Neural progenitor cell (in vitro differentiated cells): ENCODE results near the gene THAP11. TPM values are rescaled to one million over a fixed set of nuclear protein-coding genes. Genes with fewer than 3 reads are reported as not detected.
"Not testable (repeated sequence)": the region's sequence is repeated elsewhere in the genome, so short reads cannot be mapped to it uniquely, and the experiment has no call there.

Experiments
- DNase-seq: peaks from one replicate; pipeline ENCODE4 v3.0.0-alpha.2; 2016; ENCODE audit warnings: low spot score
- H2AFZ ChIP-seq: fragments of 200-600 bp; sonication (generic); replicated peaks from 2 replicates; pipeline ENCODE4 v1.6.1; 2016; ENCODE audit warnings: antibody characterized with exemption
- H3F3A ChIP-seq: fragments of 200-600 bp; sonication (generic); 2 replicates; pipeline ENCODE4 v1.6.1; 2016; ENCODE audit warnings: antibody characterized with exemption, low read depth
- H3K27ac ChIP-seq: fragments of 200-600 bp; sonication (generic); 2 replicates; pipeline ENCODE4 v1.5.1; 2016; ENCODE audit warnings: mild to moderate bottlenecking
- H3K27me3 ChIP-seq: fragments of 200-600 bp; sonication (generic); 2 replicates; pipeline ENCODE4 v1.6.1; 2016; ENCODE audit warnings: mild to moderate bottlenecking, moderate library complexity
- H3K36me3 ChIP-seq: fragments of 200-600 bp; sonication (generic); 2 replicates; pipeline ENCODE4 v1.5.1; 2016
- H3K4me1 ChIP-seq: fragments of 200-600 bp; sonication (generic); 2 replicates; pipeline ENCODE4 v1.6.1; 2016; ENCODE audit warnings: mixed run types
- H3K4me2 ChIP-seq: fragments of 200-600 bp; sonication (generic); 2 replicates; pipeline ENCODE4 v1.6.1; 2016
- H3K4me3 ChIP-seq: fragments of 200-600 bp; sonication (generic); 2 replicates; pipeline ENCODE4 v1.5.1; 2016
- H3K79me2 ChIP-seq: fragments of 200-600 bp; sonication (generic); 2 replicates; pipeline ENCODE4 v1.6.1; 2016; ENCODE audit warnings: low read depth
- H3K9ac ChIP-seq: fragments of 200-600 bp; sonication (generic); 2 replicates; pipeline ENCODE4 v1.6.1; 2016
- H3K9me3 ChIP-seq: fragments of 200-600 bp; sonication (generic); 2 replicates; pipeline ENCODE4 v1.5.1; 2016; ENCODE audit warnings: low read depth
- H4K20me1 ChIP-seq: fragments of 200-600 bp; sonication (generic); 2 replicates; pipeline ENCODE4 v1.6.1; 2016; ENCODE audit warnings: low read depth
- H3K27ac Mint-ChIP-seq: 3 replicates; pipeline ENCODE4 v1.8.0; 2021; ENCODE audit warnings: mixed read lengths
- H3K27me3 Mint-ChIP-seq: 2 replicates; pipeline ENCODE4 v1.8.0; 2022; ENCODE audit warnings: low read depth, mild to moderate bottlenecking, inconsistent platforms, moderate library complexity, mixed read lengths; ENCODE audit not compliant: insufficient read depth
- H3K36me3 Mint-ChIP-seq: 3 replicates; pipeline ENCODE4 v1.8.0; 2021; ENCODE audit warnings: mixed read lengths
- H3K4me1 Mint-ChIP-seq: 3 replicates; pipeline ENCODE4 v1.8.0; 2021; ENCODE audit warnings: mixed read lengths
- H3K4me3 Mint-ChIP-seq: 3 replicates; pipeline ENCODE4 v1.8.0; 2021; ENCODE audit warnings: mild to moderate bottlenecking, moderate library complexity, mixed read lengths
- H3K9me3 Mint-ChIP-seq: 3 replicates; pipeline ENCODE4 v1.8.0; 2020; ENCODE audit warnings: mixed read lengths
- EZH2 ChIP-seq: fragments of 200-600 bp; sonication (generic); IDR thresholded peaks from 2 replicates; pipeline ENCODE4 v1.6.1; 2017; ENCODE audit warnings: antibody characterized with exemption, mild to moderate bottlenecking, moderate library complexity
- EZH2phosphoT487 ChIP-seq: fragments of 200-600 bp; sonication (generic); IDR thresholded peaks from 2 replicates; pipeline ENCODE4 v1.6.1; 2017; ENCODE audit warnings: antibody characterized with exemption
- total RNA-seq: library from RNA; depleted of rRNA; stranded (reverse); fragments of >200 nt; gene quantifications from 2 replicates; pipeline ENCODE4 v1.2.3, GENCODE V29; 2015; ENCODE audit warnings: low replicate concordance
- TF ChIP-seq, protein P1 (sequence below): fragments of 200-600 bp; sonication (generic); IDR thresholded peaks from 2 replicates; pipeline ENCODE4 v1.5.1; 2017; ENCODE audit warnings: antibody characterized with exemption, mild to moderate bottlenecking

Gene THAP11
- total RNA-seq, 1 donor from 2014 or later: 27.3 TPM

DNA sequence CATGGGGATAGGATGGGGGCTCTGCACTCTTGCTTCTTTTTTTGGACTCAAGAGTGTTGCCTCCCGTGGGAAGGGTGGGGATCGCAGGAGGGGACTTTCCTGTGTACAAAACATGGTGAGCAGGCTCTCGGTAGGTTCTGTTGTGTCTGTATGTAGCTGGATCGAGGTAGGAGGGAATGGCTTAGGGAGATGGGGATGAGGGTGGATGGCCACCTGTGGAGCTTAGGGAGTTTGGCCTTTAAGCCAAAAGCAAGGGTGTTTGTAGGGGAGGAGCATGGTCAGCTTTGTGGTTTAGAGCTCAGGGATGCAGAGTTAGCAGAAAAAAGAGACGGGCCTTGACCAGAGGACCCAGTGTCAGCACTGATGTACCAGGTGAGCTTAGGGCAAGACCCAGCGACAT, 19.8 kb downstream of the THAP11 start:
- no peak for DNase-seq
- H3K27ac Mint-ChIP-seq: peak overlapping the region; percentile 19
- peaks cover 18% of the 10 kb centered on the region for H3K4me1 Mint-ChIP-seq
- no peak overlapping the region for H3K4me3 Mint-ChIP-seq
- Histone ChIP-seq H4K20me1 (peaks cover 91% of the 10 kb centered on the region), H3K4me1 (peaks cover 8% of the 10 kb centered on the region), H3K9ac (no peak overlapping the region), H3K27me3 (no peaks in the 10 kb centered on the region), H3K4me3 (no peak overlapping the region), H2AFZ (no peak overlapping the region), H3K36me3 (no peaks in the 10 kb centered on the region), H3K4me2 (no peak overlapping the region), H3K79me2 (peaks cover 98% of the 10 kb centered on the region), H3K27ac (no peak overlapping the region), H3F3A (peaks cover 8% of the 10 kb centered on the region), H3K9me3 (no peaks in the 10 kb centered on the region)
- H3K36me3 Mint-ChIP-seq: peaks cover 27% of the 10 kb centered on the region
- no peaks in the 10 kb centered on the region for H3K9me3 Mint-ChIP-seq
- peaks cover 7% of the 10 kb centered on the region for H3K27me3 Mint-ChIP-seq
- TF ChIP-seq EZH2: no peak
- TF ChIP-seq, protein P1, sequence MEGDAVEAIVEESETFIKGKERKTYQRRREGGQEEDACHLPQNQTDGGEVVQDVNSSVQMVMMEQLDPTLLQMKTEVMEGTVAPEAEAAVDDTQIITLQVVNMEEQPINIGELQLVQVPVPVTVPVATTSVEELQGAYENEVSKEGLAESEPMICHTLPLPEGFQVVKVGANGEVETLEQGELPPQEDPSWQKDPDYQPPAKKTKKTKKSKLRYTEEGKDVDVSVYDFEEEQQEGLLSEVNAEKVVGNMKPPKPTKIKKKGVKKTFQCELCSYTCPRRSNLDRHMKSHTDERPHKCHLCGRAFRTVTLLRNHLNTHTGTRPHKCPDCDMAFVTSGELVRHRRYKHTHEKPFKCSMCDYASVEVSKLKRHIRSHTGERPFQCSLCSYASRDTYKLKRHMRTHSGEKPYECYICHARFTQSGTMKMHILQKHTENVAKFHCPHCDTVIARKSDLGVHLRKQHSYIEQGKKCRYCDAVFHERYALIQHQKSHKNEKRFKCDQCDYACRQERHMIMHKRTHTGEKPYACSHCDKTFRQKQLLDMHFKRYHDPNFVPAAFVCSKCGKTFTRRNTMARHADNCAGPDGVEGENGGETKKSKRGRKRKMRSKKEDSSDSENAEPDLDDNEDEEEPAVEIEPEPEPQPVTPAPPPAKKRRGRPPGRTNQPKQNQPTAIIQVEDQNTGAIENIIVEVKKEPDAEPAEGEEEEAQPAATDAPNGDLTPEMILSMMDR: no peak
- TF ChIP-seq EZH2phosphoT487: no peak

DNA sequence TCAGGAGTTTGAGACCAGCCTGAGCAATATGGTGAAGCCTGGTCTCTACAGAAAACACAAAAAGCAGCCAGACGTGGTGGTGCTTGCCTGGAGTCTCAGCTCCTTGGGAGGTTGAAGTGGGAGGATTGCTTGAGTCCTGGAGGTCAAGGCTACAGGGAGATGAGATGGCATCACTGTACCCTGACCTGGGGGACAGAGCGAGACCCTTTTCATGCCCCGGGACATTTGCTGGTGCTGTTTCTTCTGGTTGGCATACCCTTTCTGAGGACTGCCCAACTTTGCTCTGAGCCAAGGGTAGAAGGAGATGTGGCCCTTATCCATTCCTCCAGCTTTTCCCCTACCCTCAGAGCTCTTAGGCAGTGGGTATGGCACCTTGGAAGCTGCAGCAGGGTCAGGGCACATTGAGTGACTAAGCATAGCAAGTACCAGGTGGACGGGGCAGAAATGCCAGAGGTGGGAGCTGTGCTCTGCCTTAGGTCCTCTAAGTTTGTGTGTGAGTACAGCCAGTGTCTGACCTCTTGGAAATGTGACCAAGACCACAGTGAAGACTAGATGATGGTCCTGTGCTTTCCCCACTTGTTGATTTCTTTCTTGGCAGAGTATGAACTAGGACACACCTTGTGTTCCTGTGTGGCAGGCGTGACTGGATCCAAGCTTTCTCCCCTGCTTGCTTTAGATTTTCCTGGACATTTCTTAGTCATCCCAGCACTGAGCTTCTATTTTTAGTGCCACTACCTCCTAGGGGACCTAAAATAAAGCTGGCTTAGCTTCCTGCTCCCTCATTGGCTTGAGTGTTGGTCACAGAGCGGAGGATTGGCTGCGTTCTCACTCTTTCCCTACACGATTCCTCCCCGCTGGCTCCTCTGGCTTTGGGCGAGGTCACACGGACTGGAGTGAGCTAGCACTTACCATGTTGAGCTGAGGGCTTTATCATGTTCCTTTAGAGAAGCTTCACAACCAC, 20.8 kb downstream of the THAP11 start:
- H3K4me2 ChIP-seq: no peak overlapping the region
- H3K27me3 Mint-ChIP-seq: peaks cover 7% of the 10 kb centered on the region
- peaks cover 80% of the 10 kb centered on the region for H4K20me1 ChIP-seq
- H3K9me3 ChIP-seq: no peaks in the 10 kb centered on the region
- no peak overlapping the region for H2AFZ ChIP-seq
- H3K27ac ChIP-seq: no peak overlapping the region
- no peak for DNase-seq
- peaks cover 23% of the 10 kb centered on the region for H3K36me3 Mint-ChIP-seq
- peak overlapping the region; percentile 50 for H3K27ac Mint-ChIP-seq
- H3K79me2 ChIP-seq: peaks cover 97% of the 10 kb centered on the region
- no peaks in the 10 kb centered on the region for H3K27me3 ChIP-seq
- no peak overlapping the region for H3K9ac ChIP-seq
- H3K4me3 ChIP-seq: no peak overlapping the region
- H3K4me1 ChIP-seq: peaks cover 8% of the 10 kb centered on the region
- TF ChIP-seq EZH2phosphoT487 (no peak), EZH2 (no peak)
- TF ChIP-seq, protein P1: no peak
- no peaks in the 10 kb centered on the region for H3K9me3 Mint-ChIP-seq
- peaks cover 13% of the 10 kb centered on the region for H3K4me1 Mint-ChIP-seq
- H3K4me3 Mint-ChIP-seq: peak overlapping the region; percentile 19
- peaks cover 8% of the 10 kb centered on the region for H3F3A ChIP-seq
- no peaks in the 10 kb centered on the region for H3K36me3 ChIP-seq

DNA sequence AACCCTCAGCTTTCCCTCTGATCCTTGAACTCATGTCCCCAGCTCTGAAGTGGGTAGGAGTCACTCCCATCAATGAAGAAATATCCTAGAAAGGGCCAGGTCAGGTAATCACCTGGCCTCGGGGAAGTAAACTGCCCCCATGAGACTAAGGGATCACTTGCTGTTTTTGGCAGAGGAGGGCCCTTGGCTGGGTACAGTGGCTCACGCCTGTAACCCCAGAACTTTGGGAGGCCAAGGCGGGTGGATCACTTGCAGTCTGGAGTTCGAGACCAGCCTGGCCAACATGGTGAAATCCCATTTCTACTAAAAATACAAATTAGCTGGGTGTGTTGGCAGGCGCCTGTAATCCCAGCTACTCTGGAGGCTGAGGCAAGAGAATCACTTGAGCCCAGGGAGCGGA, 21.9 kb downstream of the THAP11 start:
- not testable (repeated sequence) for H3K9me3 ChIP-seq, H3K27ac Mint-ChIP-seq, H3K4me2 ChIP-seq, H3K36me3 ChIP-seq, H3K4me1 ChIP-seq, H3K27me3 Mint-ChIP-seq, H3F3A ChIP-seq, H3K27ac ChIP-seq, H3K27me3 ChIP-seq, H3K4me3 ChIP-seq, H3K9me3 Mint-ChIP-seq, H3K4me3 Mint-ChIP-seq, DNase-seq, H3K9ac ChIP-seq, H2AFZ ChIP-seq
- peaks cover 85% of the 10 kb centered on the region for H3K79me2 ChIP-seq
- H3K36me3 Mint-ChIP-seq: peaks cover 22% of the 10 kb centered on the region
- H3K4me1 Mint-ChIP-seq: peaks cover 13% of the 10 kb centered on the region
- H4K20me1 ChIP-seq: peaks cover 69% of the 10 kb centered on the region

DNA sequence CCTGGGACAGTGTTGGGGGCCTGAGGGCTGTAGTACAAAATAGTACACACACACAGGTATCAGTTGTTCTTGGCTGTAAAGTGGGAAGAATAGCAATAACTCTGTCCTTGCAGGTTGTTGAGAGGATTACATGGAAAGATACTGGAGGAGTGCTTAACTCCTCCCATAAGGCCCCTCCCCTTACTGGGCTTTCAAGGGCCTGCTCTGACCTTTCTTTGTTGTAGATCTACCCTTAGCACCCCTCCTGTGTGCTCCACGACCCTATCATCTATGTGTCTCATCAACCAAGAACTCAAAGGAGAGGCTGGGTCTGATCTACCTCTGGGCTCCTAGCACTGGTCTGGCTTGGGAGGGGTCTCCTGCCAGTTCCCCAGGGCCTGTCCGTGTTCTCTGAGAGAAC, 22.5 kb downstream of the THAP11 start:
- H3K9ac ChIP-seq: no peak overlapping the region
- peaks cover 13% of the 10 kb centered on the region for H3K4me1 Mint-ChIP-seq
- H3K9me3 Mint-ChIP-seq: no peaks in the 10 kb centered on the region
- no peaks in the 10 kb centered on the region for H3K9me3 ChIP-seq
- H3K4me3 Mint-ChIP-seq: no peak overlapping the region
- TF ChIP-seq EZH2 (no peak), EZH2phosphoT487 (no peak)
- TF ChIP-seq, protein P1: no peak
- H3K4me2 ChIP-seq: peak overlapping the region; percentile 3
- H4K20me1 ChIP-seq: peaks cover 64% of the 10 kb centered on the region
- H3K27ac Mint-ChIP-seq: no peak overlapping the region
- H3K4me1 ChIP-seq: peaks cover 8% of the 10 kb centered on the region
- H3F3A ChIP-seq: peaks cover 9% of the 10 kb centered on the region
- H2AFZ ChIP-seq: no peak overlapping the region
- no peaks in the 10 kb centered on the region for H3K27me3 ChIP-seq
- H3K27me3 Mint-ChIP-seq: peaks cover 7% of the 10 kb centered on the region
- DNase-seq: peak; percentile 16
- H3K79me2 ChIP-seq: peaks cover 80% of the 10 kb centered on the region
- H3K36me3 Mint-ChIP-seq: peaks cover 22% of the 10 kb centered on the region
- H3K4me3 ChIP-seq: no peak overlapping the region
- no peak overlapping the region for H3K27ac ChIP-seq
- no peaks in the 10 kb centered on the region for H3K36me3 ChIP-seq
